Uterus (tissue), 2 donors: ENCODE results near the gene INO80.

Experiments
- POLR2A ChIP-seq, 2 donors: fragments of 450-650 bp; IDR thresholded peaks; one replicate each; pipeline ENCODE4 v1.6.1; 2016; ENCODE audit warnings: antibody characterized with exemption in 2 of 2, mild to moderate bottlenecking in 1 of 2, moderate library complexity in 1 of 2
- TF ChIP-seq, protein P1 (sequence below), 4 experiments: fragments of 200-600 bp in 2 of 4; fragments of 450-650 bp in 2 of 4; sonication (generic) in 2 of 4; IDR thresholded peaks; one replicate each; pipeline ENCODE4 v1.5.1; 2016 to 2019; ENCODE audit warnings: antibody characterized with exemption in 4 of 4, mild to moderate bottlenecking in 2 of 4, moderate library complexity in 1 of 4

DNA sequence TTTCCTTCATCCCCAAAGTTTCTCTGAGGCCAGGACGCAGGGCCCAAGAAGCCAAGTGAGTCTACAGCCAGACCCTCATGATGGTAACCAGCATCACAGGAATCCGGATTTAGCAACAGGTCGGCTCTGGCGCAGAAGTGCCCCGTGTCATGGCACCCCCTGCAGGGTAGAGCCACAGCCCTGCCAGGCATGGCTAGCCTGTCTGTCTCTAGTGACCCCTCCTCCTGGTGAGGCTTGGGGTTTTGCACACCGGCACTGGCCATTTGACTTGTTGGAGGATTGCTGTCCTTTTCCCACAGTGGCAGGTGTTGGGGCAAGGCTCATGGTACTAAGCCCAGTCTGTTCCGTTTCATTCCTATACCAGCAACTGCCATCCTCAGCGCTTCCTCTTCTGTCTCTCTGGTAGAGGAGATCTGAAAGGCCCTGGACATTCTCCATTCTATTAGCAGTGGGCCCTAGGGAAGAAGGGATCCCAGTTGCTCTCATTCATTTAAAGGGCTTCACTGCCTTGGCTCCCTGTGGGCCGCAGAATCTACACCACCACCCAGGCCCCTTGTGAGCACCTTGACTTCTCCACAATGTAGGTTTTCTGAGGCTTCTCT, 172.2 kb downstream of the INO80 start:
- TF ChIP-seq, protein P1, sequence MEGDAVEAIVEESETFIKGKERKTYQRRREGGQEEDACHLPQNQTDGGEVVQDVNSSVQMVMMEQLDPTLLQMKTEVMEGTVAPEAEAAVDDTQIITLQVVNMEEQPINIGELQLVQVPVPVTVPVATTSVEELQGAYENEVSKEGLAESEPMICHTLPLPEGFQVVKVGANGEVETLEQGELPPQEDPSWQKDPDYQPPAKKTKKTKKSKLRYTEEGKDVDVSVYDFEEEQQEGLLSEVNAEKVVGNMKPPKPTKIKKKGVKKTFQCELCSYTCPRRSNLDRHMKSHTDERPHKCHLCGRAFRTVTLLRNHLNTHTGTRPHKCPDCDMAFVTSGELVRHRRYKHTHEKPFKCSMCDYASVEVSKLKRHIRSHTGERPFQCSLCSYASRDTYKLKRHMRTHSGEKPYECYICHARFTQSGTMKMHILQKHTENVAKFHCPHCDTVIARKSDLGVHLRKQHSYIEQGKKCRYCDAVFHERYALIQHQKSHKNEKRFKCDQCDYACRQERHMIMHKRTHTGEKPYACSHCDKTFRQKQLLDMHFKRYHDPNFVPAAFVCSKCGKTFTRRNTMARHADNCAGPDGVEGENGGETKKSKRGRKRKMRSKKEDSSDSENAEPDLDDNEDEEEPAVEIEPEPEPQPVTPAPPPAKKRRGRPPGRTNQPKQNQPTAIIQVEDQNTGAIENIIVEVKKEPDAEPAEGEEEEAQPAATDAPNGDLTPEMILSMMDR (IDR thresholded peaks at IDR 0.05) = no peak
- TF ChIP-seq POLR2A (IDR thresholded peaks at IDR 0.05) = no peak
